Suppressor macrophage (primary cell): Measurements from ENCODE around the gene EXOSC1.
"Not testable (repeated sequence)": the region's sequence is repeated elsewhere in the genome, so short reads cannot be mapped to it uniquely, and the experiment has no call there.

Experiments used
- DNase-seq, 4 experiments: peaks; one replicate each; pipeline ENCODE4 v3.0.0-alpha.2; 2020 to 2022
- total RNA-seq, 17 experiments: gene quantifications; one replicate each; lab custom pipeline; 2026; ENCODE audit warnings: mixed read lengths in 6 of 17, inconsistent platforms in 3 of 17; lab: John Stamatoyannopoulos, UW

EXOSC1 gene
- 8.4 to 21.0 (median 16.5) reads per million in 17 experiments for total RNA-seq

- DNase-seq, result peak; percentile 91 to 96 (median 95)
Observed at GRCh38 chr10:97445722-97446639, at the start of gene EXOSC1, which contains the start of gene ZDHHC16. TSS of gene EXOSC1 (minus strand) at chr10:97446006. CDS start at chr10:97445985, 21 bp downstream. TSS of gene ZDHHC16 (plus strand) at chr10:97446175. CDS start at chr10:97451676, 5,501 bp downstream.

- DNase-seq, result peak in 1 of 4 experiments; percentile 29
Observed at GRCh38 chr10:97494863-97495506, 49.2 kb upstream of the EXOSC1 start.

GRCh38 chr10:97494151-97494550, 48.3 kb upstream of the EXOSC1 start:
- DNase-seq, result peak; percentile 57 to 79 (median 73)

- DNase-seq, result peak in 2 of 4 experiments; percentile 25 to 29
Observed at GRCh38 chr10:97490592-97490991, 44.8 kb upstream of the EXOSC1 start.

GRCh38 chr10:97485647-97486281, 40.0 kb upstream of the EXOSC1 start:
- DNase-seq, result no peak

GRCh38 chr10:97483921-97484320, 38.1 kb upstream of the EXOSC1 start:
- no peak for DNase-seq

- DNase-seq, result peak; percentile 11 to 60 (median 53)
Observed at GRCh38 chr10:97483506-97483905, 37.7 kb upstream of the EXOSC1 start.

GRCh38 chr10:97482381-97482780, 36.6 kb upstream of the EXOSC1 start:
- peak in 2 of 4 experiments; percentile 23 for DNase-seq

GRCh38 chr10:97481071-97481470, 35.3 kb upstream of the EXOSC1 start:
- DNase-seq, result no peak

GRCh38 chr10:97479939-97480338, 34.1 kb upstream of the EXOSC1 start:
- DNase-seq, result no peak

- DNase-seq, result not testable (repeated sequence)
Observed at GRCh38 chr10:97479410-97479809, 33.6 kb upstream of the EXOSC1 start.

- DNase-seq, result peak; percentile 82 to 88 (median 84)
Observed at GRCh38 chr10:97475936-97476594, 30.3 kb upstream of the EXOSC1 start.

- no peak for DNase-seq
Observed at GRCh38 chr10:97474918-97475317, 29.1 kb upstream of the EXOSC1 start.

- not testable (repeated sequence) for DNase-seq
Observed at GRCh38 chr10:97468781-97469180, 23.0 kb upstream of the EXOSC1 start.

- no peak for DNase-seq
Observed at GRCh38 chr10:97468162-97468561, 22.4 kb upstream of the EXOSC1 start.

GRCh38 chr10:97466755-97467154, 20.9 kb upstream of the EXOSC1 start:
- no peak for DNase-seq

GRCh38 chr10:97465982-97466381, 20.2 kb upstream of the EXOSC1 start:
- DNase-seq, result no peak

GRCh38 chr10:97464226-97464625, 18.4 kb upstream of the EXOSC1 start:
- DNase-seq, result no peak

GRCh38 chr10:97463363-97464132, 17.7 kb upstream of the EXOSC1 start:
- peak; percentile 57 to 66 (median 61) for DNase-seq

GRCh38 chr10:97462309-97462708, 16.5 kb upstream of the EXOSC1 start:
- no peak for DNase-seq

- no peak for DNase-seq
Observed at GRCh38 chr10:97459933-97460332, 14.1 kb upstream of the EXOSC1 start.

GRCh38 chr10:97459111-97459510, 13.3 kb upstream of the EXOSC1 start:
- DNase-seq, result no peak
